Measurements from ENCODE around the gene VGLL3.

- TF ChIP-seq POLR2AphosphoS5 (IDR thresholded peaks at IDR 0.05): peak in 1 of 2 donors; percentile 45
- TF ChIP-seq CTCF (IDR thresholded peaks at IDR 0.05): no peak
- TF ChIP-seq EP300 (IDR thresholded peaks at IDR 0.05): no peak
- no peak for TF ChIP-seq POLR2A (IDR thresholded peaks at IDR 0.05; ENCODE audit: low read depth)
Observed at GRCh38 chr3:86948822-86949221, 42.1 kb downstream of the VGLL3 start.
